Esophagus muscularis mucosa (tissue), 4 donors: ENCODE data around the gene MCRIP2. TPM values are rescaled to one million over a fixed set of nuclear protein-coding genes. Genes with fewer than 3 reads are reported as not detected.

Source experiments
- DNase-seq: peaks from one replicate; pipeline ENCODE4 v3.0.0-alpha.2; 2017; ENCODE audit errors: extremely low spot score
- H3K27ac ChIP-seq, 4 donors: fragments of 200-600 bp; sonication (generic); replicated peaks in 1 of 4; 1 replicate in 3 of 4; 2 replicates in 1 of 4; pipeline ENCODE4 v1.5.1; 2016 to 2019; ENCODE audit warnings: mild to moderate bottlenecking in 1 of 4
- H3K27me3 ChIP-seq, 4 donors: fragments of 200-600 bp; sonication (generic); one replicate each; pipeline versions ENCODE4 v1.5.1 to v1.6.0; 2016 to 2019
- H3K36me3 ChIP-seq, 4 donors: fragments of 200-600 bp; sonication (generic); one replicate each; pipeline ENCODE4 v1.5.1; 2016 to 2019
- H3K4me1 ChIP-seq, 4 donors: fragments of 200-600 bp; sonication (generic); one replicate each; pipeline ENCODE4 v1.5.1; 2016 to 2019
- H3K4me3 ChIP-seq, 4 donors: fragments of 200-600 bp; sonication (generic); 1 replicate in 2 of 4; 2 replicates in 2 of 4; pipeline ENCODE4 v1.5.1; 2016 to 2019; ENCODE audit warnings: mild to moderate bottlenecking in 4 of 4, moderate library complexity in 1 of 4
- H3K9me3 ChIP-seq, 4 donors: fragments of 200-600 bp; sonication (generic); 1 replicate in 3 of 4; 2 replicates in 1 of 4; pipeline ENCODE4 v1.5.1; 2016 to 2019
- CTCF ChIP-seq, 3 experiments: fragments of 200-600 bp in 2 of 3; fragments of 450-650 bp in 1 of 3; sonication (generic) in 2 of 3; IDR thresholded peaks; one replicate each; pipeline ENCODE4 v1.5.1; 2017 to 2019; ENCODE audit warnings: antibody characterized with exemption in 3 of 3, mild to moderate bottlenecking in 2 of 3, moderate library complexity in 1 of 3
- EP300 ChIP-seq: sonication (generic); formaldehyde crosslinking; IDR thresholded peaks from one replicate; pipeline ENCODE4 v1.6.1; 2017; ENCODE audit warnings: antibody characterized with exemption
- POLR2A ChIP-seq: fragments of 450-650 bp; IDR thresholded peaks from one replicate; pipeline ENCODE4 v1.6.1; 2017; ENCODE audit warnings: antibody characterized with exemption, moderate library complexity, mild to moderate bottlenecking, low read depth
- POLR2AphosphoS5 ChIP-seq, 2 donors: sonication (generic); formaldehyde crosslinking; IDR thresholded peaks; one replicate each; pipeline ENCODE4 v1.6.1; 2017; ENCODE audit warnings: antibody characterized with exemption in 2 of 2
- WGBS: methylation state at CpG from one replicate; pipeline ENCODE4 v1.1.5; 2018; 5-methylcytosine and 5-hydroxymethylcytosine counted together
- intact Hi-C: fragments of 100-400 bp; cut with DNase I; formaldehyde crosslinking; loops from one replicate; pipeline ENCODE4 v1.15.1; 2023
- total RNA-seq, 4 donors: library from RNA; depleted of rRNA; stranded (reverse); fragments of >200 nt; gene quantifications; one replicate each; pipeline versions ENCODE4 v1.1.0 to v1.2.1, GENCODE V29; 2016

Gene MCRIP2
- total RNA-seq, 4 donors from 2014 or later: 50.7 to 65.4 (median 59.1) TPM

DNA sequence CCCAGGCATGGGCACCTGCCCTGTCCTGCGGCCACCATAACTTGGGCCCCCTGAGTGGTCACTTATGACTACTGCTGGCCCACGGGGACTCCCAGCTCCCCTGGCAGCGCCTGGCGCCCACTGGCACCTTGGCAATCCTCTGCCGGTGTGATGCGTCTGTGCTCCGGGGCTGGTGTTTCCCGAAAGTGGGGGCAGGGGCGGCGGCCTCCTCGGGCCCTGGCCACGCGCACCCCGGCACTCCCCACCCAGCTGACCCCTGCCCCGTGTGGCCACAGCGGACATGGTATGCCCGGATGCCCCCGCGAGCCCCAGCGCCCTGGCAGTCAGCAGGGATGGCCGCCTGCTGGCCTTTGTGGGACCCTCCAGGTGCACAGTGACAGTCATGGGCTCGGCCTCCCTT, 15.9 kb downstream of the MCRIP2 start:
- WGBS: 100% methylated on average over 3 of the region's 22 CpGs
- Histone ChIP-seq H3K4me1 (peaks cover 10 to 25% (median 20%) of the 10 kb centered on the region in 4 donors), H3K27me3 (no peaks in the 10 kb centered on the region), H3K27ac (no peak overlapping the region), H3K4me3 (no peak overlapping the region), H3K36me3 (peaks cover 0 to 62% (median 37%) of the 10 kb centered on the region in 4 donors), H3K9me3 (no peaks in the 10 kb centered on the region)
- intact Hi-C loops: no loop called here
- TF ChIP-seq CTCF (IDR thresholded peaks at IDR 0.05) (no peak), POLR2A (no peak), POLR2AphosphoS5 (IDR thresholded peaks at IDR 0.05) (no peak), EP300 (no peak)
- no peak for DNase-seq

- TF ChIP-seq POLR2A (no peak), CTCF (IDR thresholded peaks at IDR 0.05) (no peak), EP300 (no peak), POLR2AphosphoS5 (IDR thresholded peaks at IDR 0.05) (no peak)
- intact Hi-C loops: no loop called here
- Histone ChIP-seq H3K4me3 (no peak overlapping the region), H3K36me3 (peaks cover 0 to 47% (median 30%) of the 10 kb centered on the region in 4 donors), H3K27me3 (no peaks in the 10 kb centered on the region), H3K4me1 (peaks cover 10 to 25% (median 20%) of the 10 kb centered on the region in 4 donors), H3K9me3 (no peaks in the 10 kb centered on the region), H3K27ac (no peak overlapping the region)
- WGBS: 84% methylated on average over 32 of the region's 35 CpGs
- DNase-seq: no peak
Measured at GRCh38 chr16:658679-659571, 17.3 kb downstream of the MCRIP2 start.

DNA sequence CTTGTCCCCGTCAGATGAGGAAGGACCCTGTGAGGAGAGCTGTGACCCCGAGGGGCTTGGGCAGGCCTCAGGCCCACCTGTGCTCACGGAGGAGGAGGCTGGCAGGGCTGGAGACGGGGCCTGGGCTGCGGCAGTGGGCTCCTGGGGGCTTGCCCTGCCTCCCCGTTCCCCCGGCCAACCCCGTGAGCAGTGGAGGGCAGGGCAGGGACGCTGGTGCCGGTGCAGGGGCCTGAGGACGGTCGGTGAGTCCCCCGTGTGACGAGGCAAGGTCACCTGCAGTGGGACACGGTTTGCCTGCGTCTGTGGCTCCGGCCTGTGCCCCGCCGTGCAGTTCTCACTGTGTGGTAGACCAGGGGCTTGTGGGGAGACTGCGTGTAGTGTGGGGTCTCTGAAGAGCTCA, 18.0 kb downstream of the MCRIP2 start:
- TF ChIP-seq POLR2A: no peak
- no peak for TF ChIP-seq POLR2AphosphoS5 (IDR thresholded peaks at IDR 0.05)
- no peak for TF ChIP-seq CTCF (IDR thresholded peaks at IDR 0.05)
- TF ChIP-seq EP300: no peak
- Histone ChIP-seq H3K4me1 (peaks cover 10 to 25% (median 20%) of the 10 kb centered on the region in 4 donors), H3K36me3 (peaks cover 0 to 45% (median 29%) of the 10 kb centered on the region in 4 donors), H3K4me3 (no peak overlapping the region), H3K27ac (peak overlapping the region in 3 of 4 donors; percentile 81 to 85 (median 81)), H3K27me3 (no peaks in the 10 kb centered on the region), H3K9me3 (no peaks in the 10 kb centered on the region)
- intact Hi-C loops: loop anchor here (5.0 kb wide), 1 partner anchor 82 kb away; no protein-coding TSS in a partner anchor
- WGBS: 80% methylated on average over 18 of the region's 20 CpGs
- no peak for DNase-seq

GRCh38 chr16:660132-660458, 18.5 kb downstream of the MCRIP2 start:
- H3K36me3 ChIP-seq: peaks cover 0 to 40% (median 27%) of the 10 kb centered on the region in 4 donors
- WGBS: 65% methylated on average over 6 of the region's 6 CpGs
- TF ChIP-seq POLR2A (no peak), CTCF (IDR thresholded peaks at IDR 0.05) (no peak), EP300 (no peak), POLR2AphosphoS5 (IDR thresholded peaks at IDR 0.05) (no peak)
- H3K4me1 ChIP-seq: peaks cover 10 to 25% (median 20%) of the 10 kb centered on the region in 4 donors
- H3K4me3 ChIP-seq: peak overlapping the region; percentile 40 to 50 (median 48)
- intact Hi-C loops: loop anchor here (5.0 kb wide), 1 partner anchor 83 kb away; no protein-coding TSS in a partner anchor
- no peaks in the 10 kb centered on the region for H3K27me3 ChIP-seq
- H3K27ac ChIP-seq: peak overlapping the region; percentile 81 to 85 (median 82)
- no peaks in the 10 kb centered on the region for H3K9me3 ChIP-seq
- no peak for DNase-seq
